ENCODE measurements around the gene ADAMTS8. TPM values are rescaled to one million over a fixed set of nuclear protein-coding genes. Genes with fewer than 3 reads are reported as not detected.
A peak's percentile ranks its signal among the peaks of the same experiment; 100 is the strongest.

The ADAMTS8 gene
- total RNA-seq, 2 donors from 2014 or later: 0.42 to 12.2 TPM

GRCh38 chr11:130452940-130453339 is 24.5 kb upstream of the ADAMTS8 start:
- no peak overlapping the region for H3K27ac ChIP-seq

GRCh38 chr11:130452176-130452575 is 23.8 kb upstream of the ADAMTS8 start:
- H3K9me3 ChIP-seq: no peaks in the 10 kb centered on the region
- intact Hi-C loops (cut with DNase I): loop anchor here (10.0 kb wide), 1 partner anchor 173 kb away; no protein-coding TSS in a partner anchor
- no peak for TF ChIP-seq CTCF (IDR thresholded peaks at IDR 0.05)
- no peak overlapping the region for H3K4me3 ChIP-seq
- H3K36me3 ChIP-seq: no peaks in the 10 kb centered on the region
- no peaks in the 10 kb centered on the region for H3K27me3 ChIP-seq
- peaks cover 7% of the 10 kb centered on the region for H3K4me1 ChIP-seq
- no peak overlapping the region for H3K27ac ChIP-seq
- no peak overlapping the region for H3K9ac ChIP-seq (ENCODE audit: low read depth in 2 of 2, low read length in 2 of 2)
- DNase-seq: no peak

More at GRCh38 chr11:130452940-130453339, 24.5 kb upstream of the ADAMTS8 start:
- Histone ChIP-seq H3K36me3 (no peaks in the 10 kb centered on the region), H3K27me3 (no peaks in the 10 kb centered on the region), H3K4me3 (no peak overlapping the region), H3K9ac (ENCODE audit: low read depth in 2 of 2, low read length in 2 of 2) (no peak overlapping the region), H3K9me3 (no peaks in the 10 kb centered on the region), H3K4me1 (peaks cover 7% of the 10 kb centered on the region)
- intact Hi-C loops (cut with DNase I): loop anchor here (10.0 kb wide), 1 partner anchor 172 kb away; no protein-coding TSS in a partner anchor
- no peak for DNase-seq
- no peak for TF ChIP-seq CTCF (IDR thresholded peaks at IDR 0.05)

GRCh38 chr11:130451231-130452019 is 23.0 kb upstream of the ADAMTS8 start:
- no peak overlapping the region for H3K9ac ChIP-seq (ENCODE audit: low read depth in 2 of 2, low read length in 2 of 2)
- H3K9me3 ChIP-seq: no peaks in the 10 kb centered on the region
- intact Hi-C loops (cut with DNase I): loop anchor here (10.0 kb wide), 1 partner anchor 173 kb away; no protein-coding TSS in a partner anchor
- no peak overlapping the region for H3K4me3 ChIP-seq
- no peaks in the 10 kb centered on the region for H3K36me3 ChIP-seq
- H3K27ac ChIP-seq: peak overlapping the region; percentile 6
- peaks cover 7% of the 10 kb centered on the region for H3K4me1 ChIP-seq
- TF ChIP-seq CTCF (IDR thresholded peaks at IDR 0.05): no peak
- H3K27me3 ChIP-seq: no peaks in the 10 kb centered on the region
- DNase-seq: peak; percentile 32

- Histone ChIP-seq H3K9ac (ENCODE audit: low read depth in 2 of 2, low read length in 2 of 2) (peak overlapping the region in 1 of 2 donors; percentile 67), H3K4me1 (peaks cover 7% of the 10 kb centered on the region), H3K27me3 (no peaks in the 10 kb centered on the region), H3K27ac (no peak overlapping the region), H3K4me3 (peak overlapping the region; percentile 42), H3K36me3 (no peaks in the 10 kb centered on the region), H3K9me3 (no peaks in the 10 kb centered on the region)
- peak; percentile 28 for TF ChIP-seq CTCF (IDR thresholded peaks at IDR 0.05)
- intact Hi-C loops (cut with DNase I): loop anchor here (5.0 to 10.0 kb wide), 2 partner anchors 175 to 332 kb away; no protein-coding TSS in a partner anchor
- DNase-seq: peak; percentile 86
These were observed 21.8 kb upstream of the ADAMTS8 start for GRCh38 chr11:130449996-130450769.

- Histone ChIP-seq H3K9ac (ENCODE audit: low read depth in 2 of 2, low read length in 2 of 2) (peak overlapping the region; percentile 52 to 67), H3K27ac (no peak overlapping the region), H3K4me3 (peak overlapping the region; percentile 42), H3K9me3 (no peaks in the 10 kb centered on the region), H3K4me1 (peaks cover 7% of the 10 kb centered on the region), H3K27me3 (no peaks in the 10 kb centered on the region), H3K36me3 (no peaks in the 10 kb centered on the region)
- intact Hi-C loops (cut with DNase I): loop anchor here (5.0 kb wide), 1 partner anchor 333 kb away; no protein-coding TSS in a partner anchor
- DNase-seq: peak; percentile 33
- TF ChIP-seq CTCF (IDR thresholded peaks at IDR 0.05): no peak
These were observed 21.0 kb upstream of the ADAMTS8 start for GRCh38 chr11:130449310-130449990.

Measured in colonic mucosa (tissue), 4 donors.